ENCODE results near the gene CST9. TPM values are rescaled to one million over a fixed set of nuclear protein-coding genes. Genes with fewer than 3 reads are reported as not detected.
"Not testable (repeated sequence)": the region's sequence is repeated elsewhere in the genome, so short reads cannot be mapped to it uniquely, and the experiment has no call there.

Gene CST9
- polyA plus RNA-seq, 4 donors, result not detected

- no peak for DNase-seq (ENCODE audit: low read depth in 4 of 4, low spot score in 2 of 4)
These were observed 18.6 kb upstream of the CST9 start for GRCh38 chr20:23624324-23624691.

DNA sequence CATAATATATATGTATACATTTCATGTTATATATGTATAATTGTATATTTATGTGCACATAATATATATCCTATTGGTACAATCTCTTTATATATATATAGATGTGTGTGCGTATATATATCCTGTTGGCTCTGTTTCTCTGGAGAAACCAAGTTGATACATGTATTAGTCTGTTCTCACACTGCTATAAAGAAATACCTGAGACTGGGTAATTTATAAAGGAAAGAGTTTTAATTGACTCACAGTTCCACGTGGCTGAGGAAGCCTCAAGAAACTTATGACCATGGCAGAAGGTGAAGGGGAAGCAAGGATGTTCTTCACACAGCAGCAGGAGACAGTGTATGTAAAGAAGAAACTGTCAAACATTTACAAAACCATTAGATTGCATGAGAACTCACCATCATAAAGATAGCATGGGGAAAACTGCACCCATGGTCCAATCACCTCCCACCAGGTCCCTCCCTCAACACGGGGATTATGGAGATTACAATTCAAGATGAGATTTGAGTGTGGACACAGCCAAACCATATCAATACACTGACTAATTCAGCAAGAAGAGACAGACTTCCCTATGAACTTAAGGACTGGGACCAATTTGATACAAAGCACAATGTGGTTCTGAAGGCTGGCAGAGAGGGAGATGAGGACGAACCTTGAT lies 18.1 kb upstream of the CST9 start:
- DNase-seq (ENCODE audit: low read depth in 4 of 4, low spot score in 2 of 4), result no peak

GRCh38 chr20:23622839-23623343 lies 17.2 kb upstream of the CST9 start:
- no peak for DNase-seq (ENCODE audit: low read depth in 4 of 4, low spot score in 2 of 4)

DNA sequence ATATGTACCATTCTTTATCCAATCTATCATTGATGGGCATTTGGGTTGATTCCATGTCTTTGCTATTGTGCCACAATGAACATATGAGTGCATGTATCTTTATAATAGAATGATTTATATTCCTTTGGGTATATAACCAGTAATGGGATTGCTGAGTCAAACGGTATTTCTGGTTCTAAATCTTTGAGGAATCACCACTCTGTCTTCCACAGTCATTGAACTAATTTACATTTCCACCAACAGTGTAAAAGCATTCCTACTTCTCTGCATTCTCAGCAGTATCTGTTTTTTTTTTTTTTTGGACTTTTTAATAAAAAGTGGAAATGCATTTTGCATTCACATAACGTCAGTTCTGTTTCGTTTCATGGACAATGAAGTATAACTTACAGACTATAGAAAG lies 16.7 kb upstream of the CST9 start:
- not testable (repeated sequence) for DNase-seq (ENCODE audit: low read depth in 4 of 4, low spot score in 2 of 4)

GRCh38 chr20:23620670-23621386 lies 15.1 kb upstream of the CST9 start:
- DNase-seq (ENCODE audit: low read depth in 4 of 4, low spot score in 2 of 4), result not testable (repeated sequence)

GRCh38 chr20:23614163-23614562 lies 8.4 kb upstream of the CST9 start:
- DNase-seq (ENCODE audit: low read depth in 4 of 4, low spot score in 2 of 4), result no peak

- DNase-seq (ENCODE audit: low read depth in 4 of 4, low spot score in 2 of 4), result no peak
These were observed 8.0 kb upstream of the CST9 start for GRCh38 chr20:23613676-23614075.

- no peak for DNase-seq (ENCODE audit: low read depth in 4 of 4, low spot score in 2 of 4)
These were observed 6.7 kb upstream of the CST9 start for GRCh38 chr20:23612396-23612795.

DNA sequence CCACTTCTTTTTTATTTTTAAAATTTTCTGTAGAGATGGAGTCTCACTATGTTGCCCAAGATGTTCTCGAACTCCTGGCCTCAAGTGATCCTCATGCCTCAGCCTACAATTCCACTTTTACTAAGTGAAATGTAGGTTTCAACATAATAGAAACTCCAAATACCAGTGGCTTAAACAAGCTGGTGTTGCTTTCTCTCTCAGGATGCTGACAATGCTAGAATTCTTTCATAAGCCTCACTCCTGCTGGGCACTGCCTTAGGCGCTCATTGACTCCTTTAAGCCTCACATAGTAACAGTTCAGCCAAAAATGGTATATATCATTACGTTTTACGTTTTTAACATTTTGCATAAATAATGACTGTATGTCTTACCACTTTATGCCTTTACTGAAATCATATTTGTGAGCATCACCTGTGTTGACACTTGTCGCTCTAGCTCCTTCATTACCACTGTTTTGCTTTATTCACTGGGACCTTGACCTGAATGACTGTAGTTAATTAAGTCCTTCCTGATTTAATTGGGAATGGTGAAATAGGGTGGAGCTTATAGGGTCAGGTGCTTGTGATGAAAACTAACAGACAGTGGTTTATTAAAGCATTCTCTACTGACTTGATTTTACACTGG lies 3.9 kb upstream of the CST9 start:
- DNase-seq (ENCODE audit: low read depth in 4 of 4, low spot score in 2 of 4), result no peak

GRCh38 chr20:23608251-23608846 lies 2.6 kb upstream of the CST9 start:
- DNase-seq (ENCODE audit: low read depth in 4 of 4, low spot score in 2 of 4), result no peak

DNA sequence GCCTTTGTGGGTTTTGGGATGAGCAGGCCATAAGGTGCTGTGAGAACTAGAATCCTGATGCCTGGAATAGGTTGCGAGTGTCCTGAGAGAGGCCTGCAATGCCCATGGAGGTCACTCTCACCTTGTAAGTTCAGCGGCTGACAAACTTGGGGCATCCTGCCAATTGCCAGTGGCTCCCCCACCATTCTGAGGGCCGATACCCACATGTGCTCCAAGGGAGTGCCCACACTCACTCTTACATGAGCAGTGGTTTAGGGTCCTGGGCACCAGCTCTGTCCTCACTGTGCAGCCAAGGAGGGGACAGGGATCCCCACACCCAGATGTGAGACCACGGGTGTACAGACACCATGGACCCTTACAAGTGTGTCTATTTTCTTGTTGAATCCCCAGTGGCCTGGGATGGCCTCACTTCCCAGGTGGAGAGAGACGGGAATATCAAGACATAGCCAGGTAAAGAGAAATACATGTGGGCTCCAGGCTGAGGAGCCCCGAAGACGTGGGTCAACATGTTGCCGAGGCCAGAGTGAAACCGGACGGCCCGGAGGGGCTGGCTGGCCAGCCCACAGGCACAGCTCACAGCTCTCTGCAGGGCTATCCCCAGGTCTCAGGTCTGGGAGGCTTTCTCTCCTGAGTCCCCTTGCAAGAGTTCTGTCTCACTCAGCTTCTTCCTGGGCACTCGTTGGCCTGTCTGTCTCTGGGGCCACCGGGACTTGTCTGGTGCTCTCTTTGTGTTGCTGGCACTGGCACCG lies 2.0 kb upstream of the CST9 start:
- DNase-seq (ENCODE audit: low read depth in 4 of 4, low spot score in 2 of 4), result no peak

GRCh38 chr20:23606652-23607049 lies 934 bp upstream of the CST9 start:
- peak; percentile 9 to 47 (median 29) for DNase-seq (ENCODE audit: low read depth in 4 of 4, low spot score in 2 of 4)

- DNase-seq (ENCODE audit: low read depth in 4 of 4, low spot score in 2 of 4), result no peak
These were observed 1.4 kb downstream of the CST9 start for GRCh38 chr20:23604306-23604705.

DNA sequence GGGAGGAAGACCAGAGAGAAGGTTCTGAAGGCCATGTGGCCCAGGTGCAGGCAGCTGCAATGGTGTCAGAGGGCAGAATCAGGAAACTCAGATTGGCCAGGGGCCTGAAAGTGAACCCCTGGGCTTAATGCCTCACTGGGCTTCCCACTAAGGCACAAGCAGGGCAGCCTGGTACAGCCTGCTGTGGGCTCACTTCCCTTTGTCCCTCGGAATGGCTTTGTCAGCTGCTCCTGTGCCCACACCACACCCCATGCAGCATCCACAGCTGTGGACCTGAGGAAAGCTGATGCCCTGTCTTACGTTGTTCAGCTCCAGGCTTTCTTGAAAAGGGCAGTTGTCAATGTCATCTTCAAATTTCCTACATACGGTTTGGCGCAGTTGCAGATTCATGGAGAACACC lies 2.4 kb downstream of the CST9 start:
- no peak for DNase-seq (ENCODE audit: low read depth in 4 of 4, low spot score in 2 of 4)

DNA sequence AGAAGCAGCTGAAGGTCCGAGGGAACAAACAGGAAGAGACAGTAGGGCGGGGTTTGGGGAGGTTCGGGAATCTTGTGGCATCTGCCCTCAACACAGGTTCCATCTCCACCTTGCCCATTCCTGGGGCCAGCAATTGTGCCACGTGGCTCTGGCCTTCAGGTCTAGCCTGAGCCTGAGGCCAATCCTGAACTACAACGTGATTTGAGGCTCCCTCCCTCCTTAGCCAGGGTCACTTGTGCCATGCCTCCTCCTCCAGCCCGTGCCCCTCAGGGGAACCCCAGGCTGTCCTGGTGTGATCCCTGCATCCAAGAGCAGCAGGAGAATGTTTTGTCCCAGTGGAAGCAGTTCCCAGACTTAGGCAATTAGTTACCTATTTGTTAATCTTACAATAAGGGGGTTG lies 3.0 kb downstream of the CST9 start:
- no peak for DNase-seq (ENCODE audit: low read depth in 4 of 4, low spot score in 2 of 4)

- no peak for DNase-seq (ENCODE audit: low read depth in 4 of 4, low spot score in 2 of 4)
These were observed 3.5 kb downstream of the CST9 start for GRCh38 chr20:23602241-23602640.

DNA sequence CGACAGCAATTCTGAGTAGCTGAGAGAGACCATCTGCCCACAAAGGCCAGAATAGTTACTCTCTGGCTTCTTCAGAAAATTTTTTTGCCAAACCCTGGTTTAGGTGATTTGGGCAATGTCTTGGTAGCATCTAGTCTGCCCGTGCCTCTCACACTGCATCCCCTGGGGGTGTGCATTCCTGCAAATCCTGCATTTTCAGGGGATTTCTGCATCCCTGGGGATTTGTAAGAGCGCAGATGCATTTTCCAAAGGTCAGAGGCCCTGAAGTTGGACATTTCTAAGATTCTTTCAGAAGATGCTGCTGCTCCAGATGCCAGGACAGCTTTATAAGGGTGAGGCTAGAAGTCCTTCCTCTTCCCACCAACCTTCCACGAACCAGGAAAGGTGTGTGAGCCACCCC lies 4.0 kb downstream of the CST9 start:
- no peak for DNase-seq (ENCODE audit: low read depth in 4 of 4, low spot score in 2 of 4)

DNA sequence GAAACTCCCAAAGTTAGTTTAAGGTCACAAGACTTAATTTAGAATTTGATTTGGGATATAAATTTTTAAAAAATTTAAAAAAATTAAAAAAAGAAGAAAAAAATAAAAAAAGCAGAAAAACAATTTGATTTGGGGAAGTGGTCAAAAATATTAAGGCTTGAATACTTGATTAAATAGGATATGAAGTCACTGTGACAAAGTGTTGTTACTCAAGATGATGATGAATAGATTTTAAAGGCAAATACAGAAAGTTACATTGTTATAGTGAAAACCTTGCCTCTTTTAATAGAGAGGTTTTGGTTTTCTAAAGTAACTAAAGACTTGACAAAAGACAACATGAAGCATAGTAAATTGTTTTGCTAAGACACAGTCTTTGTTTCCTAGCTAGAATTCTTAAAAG lies 7.2 kb downstream of the CST9 start:
- no peak for DNase-seq (ENCODE audit: low read depth in 4 of 4, low spot score in 2 of 4)

DNA sequence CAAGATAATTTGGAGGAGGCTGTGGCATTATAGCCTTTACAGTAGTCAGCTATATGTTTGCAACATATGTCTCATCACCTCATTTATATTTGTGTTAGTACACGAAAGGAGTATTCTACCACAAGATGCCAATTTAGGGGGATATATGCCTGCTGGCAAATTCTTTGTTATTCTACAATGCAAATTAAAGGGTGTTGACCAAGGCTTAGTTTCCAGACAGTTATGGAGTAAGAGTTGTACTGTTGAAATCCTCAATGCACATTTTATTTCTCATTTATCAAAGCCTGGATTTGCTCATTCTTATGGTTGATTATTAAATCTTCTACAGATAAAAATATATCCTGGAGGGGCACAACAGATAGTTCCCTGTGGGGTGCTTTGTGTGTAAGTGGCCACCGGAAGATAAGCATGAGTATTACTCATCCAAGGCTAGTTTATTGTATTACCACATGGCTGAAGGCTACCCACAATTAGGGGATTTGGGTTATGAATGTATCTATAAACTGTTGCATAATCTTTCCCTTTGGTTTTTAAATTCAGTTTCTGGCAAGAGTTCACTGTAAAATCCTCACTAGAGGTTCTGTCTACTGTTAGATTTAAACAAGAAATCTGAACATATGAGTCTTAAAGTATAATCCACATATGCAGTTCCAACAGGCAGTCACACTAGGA lies 9.0 kb downstream of the CST9 start:
- no peak for DNase-seq (ENCODE audit: low read depth in 4 of 4, low spot score in 2 of 4)

GRCh38 chr20:23595941-23596340 lies 9.8 kb downstream of the CST9 start:
- no peak for DNase-seq (ENCODE audit: low read depth in 4 of 4, low spot score in 2 of 4)

Measured in left renal cortex interstitium (tissue), 4 donors.